GM23338 (cell line): ENCODE results near the gene HK2. TPM values are rescaled to one million over a fixed set of nuclear protein-coding genes. Genes with fewer than 3 reads are reported as not detected.

Source experiments
- ATAC-seq: fragments of 200-7000 bp; cut with Tn5 transposase; 3 replicates; pipeline ENCODE4 v1.9.1; 2020
- DNase-seq: peaks from one replicate; pipeline ENCODE4 v3.0.0-alpha.2; 2015; ENCODE audit warnings: low spot score
- H2AFZ ChIP-seq: fragments of 200-600 bp; sonication (generic); 2 replicates; pipeline ENCODE4 v1.8.0; 2016; ENCODE audit warnings: antibody characterized with exemption, mild to moderate bottlenecking, moderate library complexity
- H3F3A ChIP-seq: fragments of 200-600 bp; sonication (generic); replicated peaks from 2 replicates; pipeline ENCODE4 v1.8.0; 2017; ENCODE audit warnings: antibody characterized with exemption, mixed run types, low read depth
- H3K27ac ChIP-seq: fragments of 200-600 bp; sonication (generic); 2 replicates; pipeline ENCODE4 v1.6.1; 2016; ENCODE audit warnings: low read depth
- H3K27me3 ChIP-seq: fragments of 200-600 bp; sonication (generic); 2 replicates; pipeline ENCODE4 v1.8.0; 2016; ENCODE audit warnings: mild to moderate bottlenecking, mixed run types, moderate library complexity; ENCODE audit not compliant: insufficient read depth
- H3K36me3 ChIP-seq: fragments of 200-600 bp; sonication (generic); 2 replicates; pipeline ENCODE4 v1.8.0; 2016; ENCODE audit warnings: mild to moderate bottlenecking; ENCODE audit not compliant: insufficient read depth
- H3K4me1 ChIP-seq: fragments of 200-600 bp; sonication (generic); 2 replicates; pipeline ENCODE4 v1.8.0; 2016; ENCODE audit warnings: mild to moderate bottlenecking, moderate library complexity; ENCODE audit not compliant: insufficient read depth
- H3K4me2 ChIP-seq: fragments of 200-600 bp; sonication (generic); 2 replicates; pipeline ENCODE4 v1.7.1; 2017; ENCODE audit warnings: mixed run types
- H3K4me3 ChIP-seq: fragments of 200-600 bp; sonication (generic); 2 replicates; pipeline ENCODE4 v1.6.1; 2016; ENCODE audit warnings: mixed run types
- H3K79me2 ChIP-seq: fragments of 200-600 bp; sonication (generic); replicated peaks from 2 replicates; pipeline ENCODE4 v1.8.0; 2017; ENCODE audit warnings: mild to moderate bottlenecking; ENCODE audit not compliant: insufficient read depth
- H3K9me2 ChIP-seq: fragments of 200-600 bp; sonication (generic); 2 replicates; pipeline ENCODE4 v1.8.0; 2017; ENCODE audit not compliant: insufficient read depth
- H4K20me1 ChIP-seq: fragments of 200-600 bp; sonication (generic); replicated peaks from 2 replicates; pipeline ENCODE4 v1.8.0; 2017; ENCODE audit warnings: mild to moderate bottlenecking; ENCODE audit not compliant: insufficient read depth
- H3K27ac Mint-ChIP-seq: 2 replicates; pipeline ENCODE4 v1.8.0; 2020; ENCODE audit warnings: inconsistent platforms, mild to moderate bottlenecking, moderate library complexity, mixed read lengths
- H3K27me3 Mint-ChIP-seq: 3 replicates; pipeline ENCODE4 v1.8.0; 2022; ENCODE audit warnings: low read depth, mild to moderate bottlenecking, moderate library complexity, mixed read lengths, inconsistent platforms; ENCODE audit not compliant: insufficient read depth, poor library complexity
- H3K36me3 Mint-ChIP-seq: 3 replicates; pipeline ENCODE4 v1.8.0; 2021; ENCODE audit warnings: low read depth, mild to moderate bottlenecking, inconsistent platforms, moderate library complexity, mixed read lengths
- H3K4me1 Mint-ChIP-seq: 3 replicates; pipeline ENCODE4 v1.8.0; 2020; ENCODE audit warnings: mild to moderate bottlenecking, inconsistent platforms, mixed read lengths
- H3K4me3 Mint-ChIP-seq: 3 replicates; pipeline ENCODE4 v1.8.0; 2021; ENCODE audit warnings: moderate library complexity, mild to moderate bottlenecking, inconsistent platforms, mixed read lengths
- H3K9me3 Mint-ChIP-seq: 3 replicates; pipeline ENCODE4 v1.8.0; 2020; ENCODE audit warnings: moderate library complexity, mild to moderate bottlenecking, inconsistent platforms, mixed read lengths
- CTCF ChIP-seq, 2 experiments: fragments of 200-600 bp in 1 of 2; sonication (generic) in 1 of 2; conservative IDR thresholded peaks; 2 replicates each; pipeline versions ENCODE4 v1.5.1 to v1.6.1; 2016 to 2017; ENCODE audit warnings: antibody characterized with exemption in 2 of 2, low read depth in 2 of 2, mild to moderate bottlenecking in 2 of 2, moderate library complexity in 1 of 2
- EZH2 ChIP-seq: fragments of 200-600 bp; sonication (generic); IDR thresholded peaks from one replicate; pipeline ENCODE4 v1.8.0; 2017; ENCODE audit warnings: antibody characterized with exemption, mild to moderate bottlenecking, low read depth; ENCODE audit not compliant: unreplicated experiment
- EZH2phosphoT487 ChIP-seq: fragments of 200-600 bp; sonication (generic); IDR thresholded peaks from one replicate; pipeline ENCODE4 v1.8.1; 2018; ENCODE audit warnings: antibody characterized with exemption; ENCODE audit not compliant: unreplicated experiment
- POLR2AphosphoS5 ChIP-seq: IDR thresholded peaks from 2 replicates; pipeline ENCODE4 v1.6.1; 2016; ENCODE audit warnings: antibody characterized with exemption, low read depth
- REST ChIP-seq: IDR thresholded peaks from one replicate; pipeline ENCODE4 v1.6.1; 2018; ENCODE audit warnings: antibody characterized with exemption; ENCODE audit not compliant: unreplicated experiment
- STAT1 ChIP-seq: IDR thresholded peaks from one replicate; pipeline ENCODE4 v1.6.1; 2016; ENCODE audit warnings: antibody characterized with exemption; ENCODE audit not compliant: unreplicated experiment
- ZNF114 ChIP-seq: fragments of 250-450 bp; sonication (Bioruptor Pico); IDR thresholded peaks from 2 replicates; pipeline ENCODE4 v1.5.0; 2020; ENCODE audit warnings: mild to moderate bottlenecking, moderate library complexity
- ZNF331 ChIP-seq: fragments of 250-450 bp; sonication (Bioruptor Pico); IDR thresholded peaks from 2 replicates; pipeline ENCODE4 v1.5.0; 2020; ENCODE audit warnings: low read depth, mild to moderate bottlenecking, moderate library complexity
- polyA plus RNA-seq: library from polyadenylated mRNA; unstranded; fragments of >200 nt; fragmentation: Nextera tagmentation; extraction: Ambion mirVana; gene quantifications from 2 replicates; pipeline ENCODE4 v1.2.1, GENCODE V29; 2016
- total RNA-seq: library from RNA; depleted of rRNA; stranded (reverse); fragments of >200 nt; shearing (Covaris generic); gene quantifications from 2 replicates; pipeline ENCODE4 v1.2.3, GENCODE V29; 2014

Gene HK2
- total and polyA plus RNA-seq, 2 experiments from 2014 or later: 23.2 to 54.7 TPM

GRCh38 chr2:74887445-74887951 lies 53.6 kb downstream of the HK2 start:
- H4K20me1 ChIP-seq: no peaks in the 10 kb centered on the region; the same call in 1 of the 2 replicates
- no peak for DNase-seq
- H3K36me3 ChIP-seq: peaks cover 63% of the 10 kb centered on the region
- H3K4me1 ChIP-seq: no peaks in the 10 kb centered on the region
- Mint-ChIP-seq H3K27me3 (peaks cover 1% of the 10 kb centered on the region), H3K4me1 (no peaks in the 10 kb centered on the region), H3K4me3 (no peak overlapping the region), H3K36me3 (peaks cover 94% of the 10 kb centered on the region), H3K27ac (no peak overlapping the region), H3K9me3 (no peaks in the 10 kb centered on the region)
- no peak overlapping the region for H3K4me2 ChIP-seq
- no peak overlapping the region for H2AFZ ChIP-seq
- TF ChIP-seq CTCF (conservative IDR thresholded peaks at IDR 0.05; ENCODE audit: low read depth in 2 of 2): no peak
- TF ChIP-seq EZH2: no peak
- TF ChIP-seq ZNF331: no peak
- no peak for TF ChIP-seq POLR2AphosphoS5
- no peak for TF ChIP-seq STAT1
- TF ChIP-seq EZH2phosphoT487: no peak
- ATAC-seq: no peak
- H3K27ac ChIP-seq: no peak overlapping the region
- no peaks in the 10 kb centered on the region for H3F3A ChIP-seq
- no peaks in the 10 kb centered on the region for H3K79me2 ChIP-seq
- H3K9me2 ChIP-seq: no peaks in the 10 kb centered on the region
- no peaks in the 10 kb centered on the region for H3K27me3 ChIP-seq
- no peak overlapping the region for H3K4me3 ChIP-seq

- no peaks in the 10 kb centered on the region for H3K9me3 Mint-ChIP-seq
- H3K27me3 ChIP-seq: no peaks in the 10 kb centered on the region
- TF ChIP-seq ZNF331 (no peak), REST (no peak), ZNF114 (CRISPR knock-in tag) (no peak), STAT1 (no peak), CTCF (conservative IDR thresholded peaks at IDR 0.05; ENCODE audit: low read depth in 2 of 2) (no peak), EZH2 (no peak)
- H3K27me3 Mint-ChIP-seq: peaks cover 1% of the 10 kb centered on the region
- peaks cover 92% of the 10 kb centered on the region for H3K36me3 Mint-ChIP-seq
- no peak overlapping the region for H3K27ac ChIP-seq
- no peak overlapping the region for H3K4me3 ChIP-seq
- no peaks in the 10 kb centered on the region for H3K4me1 ChIP-seq
- no peaks in the 10 kb centered on the region for H3K79me2 ChIP-seq
- no peak for ATAC-seq
- H3K4me1 Mint-ChIP-seq: no peaks in the 10 kb centered on the region
- no peak overlapping the region for H2AFZ ChIP-seq
- no peak overlapping the region for H3K4me2 ChIP-seq
- no peak for DNase-seq
- peaks cover 57% of the 10 kb centered on the region for H3K36me3 ChIP-seq
- H3K9me2 ChIP-seq: no peaks in the 10 kb centered on the region
- no peaks in the 10 kb centered on the region; the same call in 1 of the 2 replicates for H4K20me1 ChIP-seq
- H3F3A ChIP-seq: no peaks in the 10 kb centered on the region
- H3K27ac Mint-ChIP-seq: no peak overlapping the region
- no peak overlapping the region for H3K4me3 Mint-ChIP-seq
Observed at GRCh38 chr2:74887960-74888700, 54.2 kb downstream of the HK2 start.
